ENCODE results near the gene EPHA1. TPM values are rescaled to one million over a fixed set of nuclear protein-coding genes. Genes with fewer than 3 reads are reported as not detected.

Gene EPHA1
- total and polyA plus RNA-seq, 2 donors (not counting 3 experiments of a cell fraction or from before 2014, with no cell fraction given): 0.07 TPM; not detected in 1

- no peaks in the 10 kb centered on the region for H3K27me3 ChIP-seq (ENCODE audit: control insufficient read depth in 2 of 2, insufficient read depth in 2 of 2, low read length in 2 of 2)
- H3K9ac ChIP-seq (replicated peaks; ENCODE audit: extremely low read depth, insufficient read depth, low read length): peak overlapping the region; percentile 40
- H3K9me1 ChIP-seq (replicated peaks; ENCODE audit: control insufficient read depth, extremely low read depth, insufficient read depth, low read length): no peaks in the 10 kb centered on the region
- peak; percentile 92 for FAIRE-seq
- no peaks in the 10 kb centered on the region for H4K20me1 ChIP-seq (replicated peaks; ENCODE audit: control insufficient read depth, extremely low read depth, insufficient read depth, low read length)
- CTCF ChIA-PET: interaction anchor here (0.8 to 4.5 kb wide), 15 partner anchors 7 to 151 kb away, joined by 3 to 24 read pairs (median 7); partner anchors contain the start of gene EPHA1
- peak overlapping the region; percentile 88 for H3K27ac ChIP-seq (ENCODE audit: insufficient read depth, low read depth, low read length)
- H3K4me2 ChIP-seq (ENCODE audit: insufficient read depth, low read length): peak overlapping the region; percentile 3
- TF ChIP-seq GATA2 (IDR thresholded peaks at IDR 0.05; ENCODE audit: insufficient read depth, insufficient read length, low read depth, low read length): peak; percentile 77
- no peak for TF ChIP-seq POLR2AphosphoS5 (IDR thresholded peaks at IDR 0.05; ENCODE audit: insufficient read depth, low read depth, low read length)
- no peak for TF ChIP-seq MAX (IDR thresholded peaks at IDR 0.05; ENCODE audit: insufficient read depth, insufficient read length)
- no peak for TF ChIP-seq CTCF (IDR thresholded peaks at IDR 0.05; ENCODE audit: extremely low read depth in 1 of 2, insufficient read depth in 1 of 2, low read depth in 1 of 2, low read length in 2 of 2)
- TF ChIP-seq MYC (IDR thresholded peaks at IDR 0.05; ENCODE audit: low read depth, low read length): no peak
- TF ChIP-seq JUN (IDR thresholded peaks at IDR 0.05; ENCODE audit: borderline replicate concordance, insufficient read depth, insufficient read length, low read depth): peak; percentile 21
- no peak for TF ChIP-seq FOS (IDR thresholded peaks at IDR 0.05; ENCODE audit: borderline replicate concordance, insufficient read depth, low read length)
- peak; percentile 58 for TF ChIP-seq POLR2A (IDR thresholded peaks at IDR 0.05; ENCODE audit: low read depth, low read length)
- no peak for TF ChIP-seq EZH2 (IDR thresholded peaks at IDR 0.05; ENCODE audit: borderline replicate concordance, low read depth, low read length, severe bottlenecking)
- peak; percentile 84 for DNase-seq (ENCODE audit: low read depth, low spot score)
- H3K4me3 ChIP-seq (replicated peaks in 1 of 3; ENCODE audit: insufficient read depth in 1 of 3, low read depth in 1 of 3, low read length in 3 of 3): no peak overlapping the region
- POLR2A ChIA-PET: interaction anchor here (1.8 to 2.9 kb wide), 3 partner anchors 10 to 108 kb away, joined by 7 to 17 read pairs (median 12); no protein-coding TSS in a partner anchor
- H3K9me3 ChIP-seq (replicated peaks; ENCODE audit: control insufficient read depth, insufficient read depth, low read length): no peaks in the 10 kb centered on the region
- H3K79me2 ChIP-seq (ENCODE audit: control insufficient read depth, insufficient read depth, low read length): peaks cover 28% of the 10 kb centered on the region
- H3K36me3 ChIP-seq (ENCODE audit: control insufficient read depth in 2 of 2, extremely low read depth in 1 of 2, insufficient read depth in 2 of 2, low read length in 2 of 2): peaks cover 19 to 39% of the 10 kb centered on the region in 2 experiments
- intact Hi-C loops (cut with micrococcal nuclease) (loop anchor here (1.0 to 5.0 kb wide), 4 partner anchors 8 to 584 kb away; partner anchors contain the start of gene CASP2), dilution Hi-C loops (cut with MboI; ENCODE audit: extremely low pct_ligation_motif_present, low sequenced_read_pairs) (loop anchor here (25.0 kb wide), 1 partner anchor 121 kb away; no protein-coding TSS in a partner anchor)
- peaks cover 79% of the 10 kb centered on the region for H3K4me1 ChIP-seq (ENCODE audit: control insufficient read depth, extremely low read depth, insufficient read depth, low read length)
- BruUV-seq (replicated peaks): no TSS peak
- no peak overlapping the region for H2AFZ ChIP-seq (ENCODE audit: low read depth, low read length)
Observed at GRCh38 chr7:143391462-143392404, 16.9 kb downstream of the EPHA1 start.

Measured in endothelial cell of umbilical vein (primary cell).